ENCODE measurements around the gene HJURP. TPM values are rescaled to one million over a fixed set of nuclear protein-coding genes. Genes with fewer than 3 reads are reported as not detected.

The HJURP gene
- total and polyA plus RNA-seq, 9 of the 15 experiments (the other 6 are each of a cell fraction or from before 2014, with no cell fraction given), result 13.8 to 102 (median 28.3) TPM

DNA sequence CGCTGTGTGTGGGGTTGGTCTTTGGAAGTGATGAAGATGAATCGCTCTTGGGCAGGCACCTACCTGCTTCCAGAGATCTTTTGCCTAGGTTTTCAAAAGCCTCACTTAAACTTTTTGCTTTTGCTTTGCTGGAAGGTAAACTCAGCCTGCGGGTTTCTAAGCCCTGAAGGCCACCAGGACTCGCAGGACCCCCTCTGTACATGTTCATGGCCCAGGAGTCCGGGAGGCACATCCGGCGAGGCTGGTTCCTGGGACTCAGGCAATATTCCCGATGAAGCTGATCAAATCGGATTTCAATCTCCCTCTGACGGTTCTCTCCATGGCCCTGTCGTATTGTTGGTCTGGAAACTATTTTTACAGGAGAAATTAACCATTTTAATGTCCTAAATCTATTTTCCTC is 13.2 kb downstream of the HJURP start:
- BruUV-seq (replicated peaks), result TSS peak; percentile 14
- Histone ChIP-seq H3K36me3 (ENCODE audit: control insufficient read depth, insufficient read depth, low read length) (peaks cover 96% of the 10 kb centered on the region; the same call in 2 of the 3 replicates), H3K4me3 (no peak overlapping the region), H3K9ac (ENCODE audit: insufficient read depth in 1 of 2, low read depth in 2 of 2, low read length in 2 of 2) (no peak overlapping the region), H3K4me2 (ENCODE audit: insufficient read depth, low read length) (no peak overlapping the region), H3K27ac (ENCODE audit: extremely low read depth, low read depth, low read length) (no peak overlapping the region), H3K9me3 (replicated peaks; ENCODE audit: control insufficient read depth, insufficient read depth, low read depth, low read length) (no peaks in the 10 kb centered on the region), H3K27me3 (ENCODE audit: control insufficient read depth in 2 of 2, insufficient read depth in 2 of 2, low read length in 2 of 2) (no peaks in the 10 kb centered on the region), H2AFZ (ENCODE audit: low read depth, low read length) (no peak overlapping the region), H4K20me1 (replicated peaks; ENCODE audit: control insufficient read depth, insufficient read depth, low read length) (peaks cover 26% of the 10 kb centered on the region), H3K9me1 (ENCODE audit: control insufficient read depth, insufficient read depth, low read length) (peaks cover 3% of the 10 kb centered on the region), H3K79me2 (ENCODE audit: control insufficient read depth, insufficient read depth, low read length) (peaks cover 73% of the 10 kb centered on the region), H3K4me1 (replicated peaks in 1 of 2; ENCODE audit: control insufficient read depth in 2 of 2, insufficient read depth in 2 of 2, low read length in 2 of 2) (peaks cover 0 to 5% of the 10 kb centered on the region in 2 experiments; a peak in 1 of 5 replicates)
- ChIA-PET POLR2A (interaction anchor here (1.4 kb wide), 1 partner anchor 10 kb away, joined by 7 read pairs; no protein-coding TSS in a partner anchor), CTCF (ENCODE audit: low intra/inter-chr PET ratio) (no interaction called here)
- 98% methylated on average over 7 of the region's 11 CpGs for WGBS (ENCODE audit: insufficient coverage, low coverage, missing lambda C conversion rate)
- DNase-seq (ENCODE audit: extremely low read depth in 1 of 4, low spot score in 3 of 4) (no peak), ATAC-seq (no peak), FAIRE-seq (no peak)
- intact Hi-C loops (cut with micrococcal nuclease), result no loop called here
- in situ Hi-C loops (cut with MboI), result no loop called here
- TF ChIP-seq SRSF1 (IDR thresholded peaks at IDR 0.05; ENCODE audit: low read depth, low read length), result no peak
- TF ChIP-seq ZNF384 (IDR thresholded peaks at IDR 0.05; ENCODE audit: low read depth, low read length), result no peak
- no peak for TF ChIP-seq SRSF3 (IDR thresholded peaks at IDR 0.05; ENCODE audit: insufficient read depth, low read length)
- TF ChIP-seq ZNF780A (CRISPR knock-in tag; IDR thresholded peaks at IDR 0.05), result no peak
- no peak for TF ChIP-seq BMI1 (IDR thresholded peaks at IDR 0.05; ENCODE audit: low read length)
- no peak for TF ChIP-seq ZBTB49 (CRISPR knock-in tag; IDR thresholded peaks at IDR 0.05; ENCODE audit: borderline replicate concordance)
- no peak for TF ChIP-seq WHSC1 (IDR thresholded peaks at IDR 0.05; ENCODE audit: low read length)
- TF ChIP-seq MAFF (IDR thresholded peaks at IDR 0.05; ENCODE audit: low read length), result no peak
- TF ChIP-seq, protein P1, sequence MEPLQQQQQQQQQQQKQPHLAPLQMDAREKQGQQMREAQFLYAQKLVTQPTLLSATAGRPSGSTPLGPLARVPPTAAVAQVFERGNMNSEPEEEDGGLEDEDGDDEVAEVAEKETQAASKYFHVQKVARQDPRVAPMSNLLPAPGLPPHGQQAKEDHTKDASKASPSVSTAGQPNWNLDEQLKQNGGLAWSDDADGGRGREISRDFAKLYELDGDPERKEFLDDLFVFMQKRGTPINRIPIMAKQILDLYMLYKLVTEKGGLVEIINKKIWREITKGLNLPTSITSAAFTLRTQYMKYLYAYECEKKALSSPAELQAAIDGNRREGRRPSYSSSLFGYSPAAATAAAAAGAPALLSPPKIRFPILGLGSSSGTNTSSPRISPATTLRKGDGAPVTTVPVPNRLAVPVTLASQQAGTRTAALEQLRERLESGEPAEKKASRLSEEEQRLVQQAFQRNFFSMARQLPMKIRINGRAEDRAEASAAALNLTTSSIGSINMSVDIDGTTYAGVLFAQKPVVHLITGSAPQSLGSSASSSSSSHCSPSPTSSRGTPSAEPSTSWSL (CRISPR knock-in tag; IDR thresholded peaks at IDR 0.05; ENCODE audit: borderline replicate concordance), result no peak
- no peak for TF ChIP-seq CREBBP (IDR thresholded peaks at IDR 0.05; ENCODE audit: low read depth, low read length)
- TF ChIP-seq TARDBP (IDR thresholded peaks at IDR 0.05), result no peak
- no peak for TF ChIP-seq E2F4 (CRISPR knock-in tag; IDR thresholded peaks at IDR 0.05; ENCODE audit: low read depth)
- TF ChIP-seq TCF3 (CRISPR knock-in tag; IDR thresholded peaks at IDR 0.05), result no peak
- no peak for TF ChIP-seq KLF1 (tag; IDR thresholded peaks at IDR 0.05)
- no peak for TF ChIP-seq ZNF212 (CRISPR knock-in tag; IDR thresholded peaks at IDR 0.05)
- no peak for TF ChIP-seq TFAM (CRISPR knock-in tag; conservative IDR thresholded peaks at IDR 0.05)

All from K562 (cell line).